ENCODE measurements around the gene ACKR3. TPM values are rescaled to one million over a fixed set of nuclear protein-coding genes. Genes with fewer than 3 reads are reported as not detected.

The ACKR3 gene
- total RNA-seq, 2 experiments from 2014 or later, result 1.2 to 2.4 TPM

DNA sequence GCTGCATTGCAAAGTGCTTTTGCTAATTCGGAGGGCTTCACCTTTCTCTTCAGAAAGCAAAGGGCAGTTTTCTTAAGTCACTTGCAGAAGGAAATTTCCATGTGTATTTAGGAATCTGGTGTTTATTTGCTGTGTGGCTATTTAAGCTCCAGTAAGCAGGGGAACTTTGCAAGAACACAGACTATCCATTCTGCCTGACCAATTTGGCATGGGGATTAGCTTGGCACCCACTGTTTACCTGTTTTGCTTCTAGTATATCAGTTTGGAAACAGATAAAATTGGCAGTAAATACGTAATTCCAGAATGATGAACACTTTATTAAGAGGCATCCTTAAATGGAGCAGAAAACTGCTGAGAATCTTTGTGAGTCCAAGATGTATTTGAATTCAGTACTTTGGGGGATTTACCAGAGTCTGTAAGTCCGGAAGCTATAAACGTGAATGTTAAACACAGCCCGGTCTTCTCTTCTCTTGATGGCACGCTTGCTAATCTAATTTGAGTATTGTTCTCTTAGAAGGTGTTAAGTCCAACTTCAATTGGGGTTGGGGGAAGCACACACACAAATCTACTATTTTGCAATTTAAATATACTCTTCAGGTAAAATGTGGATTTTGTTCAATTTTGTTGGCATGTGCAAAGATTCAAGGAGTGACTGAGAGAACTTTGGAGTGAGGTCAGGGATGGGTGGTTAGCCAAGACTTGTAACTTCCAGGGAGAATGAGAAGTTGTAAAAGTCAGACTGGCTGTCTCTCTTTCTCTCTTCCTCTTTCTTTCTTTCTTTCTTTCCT lies 650 bp downstream of the ACKR3 start:
- CTCF ChIA-PET, result interaction anchor here (0.8 to 6.7 kb wide), 15 partner anchors 9 to 217 kb away, joined by 3 to 114 read pairs (median 5); no protein-coding TSS in a partner anchor
- Mint-ChIP-seq H3K4me1 (peaks cover 17% of the 10 kb centered on the region), H3K27ac (no peak overlapping the region), H3K4me3 (no peak overlapping the region), H3K27me3 (no peaks in the 10 kb centered on the region), H3K9me3 (ENCODE audit: low read depth) (no peaks in the 10 kb centered on the region), H3K36me3 (ENCODE audit: low read depth) (no peaks in the 10 kb centered on the region)
- no peak for ATAC-seq
- no peak for DNase-seq
- POLR2A ChIA-PET, result interaction anchor here (0.5 kb wide), 1 partner anchor 52 kb away, joined by 4 read pairs; no protein-coding TSS in a partner anchor
- intact Hi-C loops (cut with DNase I, micrococcal nuclease), result no loop called here

GRCh38 chr2:236571145-236571544 lies 1.5 kb downstream of the ACKR3 start:
- no peak for ATAC-seq
- intact Hi-C loops (cut with DNase I, micrococcal nuclease), result no loop called here
- ChIA-PET CTCF (interaction anchor here (0.7 to 6.7 kb wide), 5 partner anchors 11 to 100 kb away, joined by 3 to 114 read pairs (median 4); no protein-coding TSS in a partner anchor), POLR2A (no interaction called here)
- no peak for DNase-seq
- Mint-ChIP-seq H3K36me3 (ENCODE audit: low read depth) (no peaks in the 10 kb centered on the region), H3K4me3 (no peak overlapping the region), H3K9me3 (ENCODE audit: low read depth) (no peaks in the 10 kb centered on the region), H3K27ac (no peak overlapping the region), H3K27me3 (no peaks in the 10 kb centered on the region), H3K4me1 (peaks cover 17% of the 10 kb centered on the region)

DNA sequence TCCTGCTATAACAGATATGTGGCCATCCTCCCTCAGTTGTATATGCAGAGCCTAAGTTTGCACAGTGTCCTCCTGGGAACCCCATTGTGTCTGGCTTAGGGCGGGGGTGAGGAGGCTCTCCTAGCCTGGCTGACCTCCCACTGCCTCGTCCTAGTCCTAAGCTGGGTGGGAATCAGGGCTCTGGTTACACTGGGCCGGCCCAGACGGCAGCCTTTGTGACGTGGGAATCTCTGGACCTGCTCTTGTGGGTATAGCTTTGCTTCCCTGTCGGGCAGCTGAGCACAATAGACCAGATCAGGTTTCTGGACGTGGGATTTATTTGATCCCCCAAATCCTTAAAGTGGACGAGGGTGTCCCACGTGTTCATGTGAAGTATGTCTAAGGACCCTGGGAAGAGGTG lies 2.9 kb downstream of the ACKR3 start:
- H3K9me3 Mint-ChIP-seq (ENCODE audit: low read depth), result no peaks in the 10 kb centered on the region
- DNase-seq (no peak), ATAC-seq (no peak)
- ChIA-PET CTCF (interaction anchor here (6.7 kb wide), 1 partner anchor 60 kb away, joined by 114 read pairs; no protein-coding TSS in a partner anchor), POLR2A (no interaction called here)
- no peak overlapping the region for H3K27ac Mint-ChIP-seq
- H3K36me3 Mint-ChIP-seq (ENCODE audit: low read depth), result no peaks in the 10 kb centered on the region
- intact Hi-C loops (cut with DNase I, micrococcal nuclease), result no loop called here
- H3K4me1 Mint-ChIP-seq, result peaks cover 17% of the 10 kb centered on the region
- H3K4me3 Mint-ChIP-seq, result no peak overlapping the region
- H3K27me3 Mint-ChIP-seq, result no peaks in the 10 kb centered on the region

DNA sequence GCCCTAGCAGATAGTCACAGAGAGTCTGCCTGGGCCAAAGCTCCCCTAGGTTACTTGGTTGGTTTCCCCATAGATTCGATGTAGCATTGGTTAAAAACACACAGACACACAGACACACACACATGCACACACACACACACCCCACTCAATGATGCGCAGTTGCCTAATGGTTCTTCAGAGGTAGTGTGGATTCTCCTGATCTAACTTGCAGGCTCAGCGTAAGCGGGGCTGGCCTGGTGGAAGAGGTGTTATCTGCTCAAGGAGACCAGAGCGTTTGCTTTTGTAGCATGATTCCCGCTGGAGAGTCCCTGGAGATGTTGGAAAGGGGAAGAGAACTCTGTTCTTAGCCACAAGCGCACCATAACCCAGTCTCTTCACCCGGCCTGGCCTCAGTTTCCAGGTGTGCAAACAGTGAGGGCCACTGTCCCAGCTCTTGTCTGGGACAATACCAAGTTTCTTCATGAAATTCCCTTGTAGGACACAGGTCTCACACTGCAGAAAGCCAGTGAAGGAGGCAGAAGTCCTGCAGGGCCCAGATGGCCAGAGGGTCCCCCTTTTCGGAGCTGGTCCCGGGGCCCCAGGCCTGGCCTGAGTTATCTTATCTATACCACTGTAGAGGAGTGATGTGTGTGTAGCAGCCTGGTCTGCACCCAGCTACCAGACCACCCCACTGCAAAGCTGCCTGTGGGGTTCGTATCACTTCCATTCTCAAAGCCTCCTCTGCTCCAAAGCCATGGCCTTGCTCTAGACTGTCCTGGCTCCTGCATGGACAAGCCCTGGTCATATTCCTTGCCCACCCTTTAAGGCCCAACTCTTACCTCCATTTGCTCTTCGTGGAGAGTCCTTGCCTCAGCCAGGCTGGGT lies 3.7 kb downstream of the ACKR3 start:
- DNase-seq (no peak), ATAC-seq (no peak)
- ChIA-PET CTCF (interaction anchor here (6.7 kb wide), 1 partner anchor 61 kb away, joined by 114 read pairs; no protein-coding TSS in a partner anchor), POLR2A (no interaction called here)
- Mint-ChIP-seq H3K27ac (no peak overlapping the region), H3K36me3 (ENCODE audit: low read depth) (no peaks in the 10 kb centered on the region), H3K4me3 (no peak overlapping the region), H3K27me3 (no peaks in the 10 kb centered on the region), H3K9me3 (ENCODE audit: low read depth) (no peaks in the 10 kb centered on the region), H3K4me1 (peaks cover 13% of the 10 kb centered on the region)
- intact Hi-C loops (cut with DNase I, micrococcal nuclease), result no loop called here

DNA sequence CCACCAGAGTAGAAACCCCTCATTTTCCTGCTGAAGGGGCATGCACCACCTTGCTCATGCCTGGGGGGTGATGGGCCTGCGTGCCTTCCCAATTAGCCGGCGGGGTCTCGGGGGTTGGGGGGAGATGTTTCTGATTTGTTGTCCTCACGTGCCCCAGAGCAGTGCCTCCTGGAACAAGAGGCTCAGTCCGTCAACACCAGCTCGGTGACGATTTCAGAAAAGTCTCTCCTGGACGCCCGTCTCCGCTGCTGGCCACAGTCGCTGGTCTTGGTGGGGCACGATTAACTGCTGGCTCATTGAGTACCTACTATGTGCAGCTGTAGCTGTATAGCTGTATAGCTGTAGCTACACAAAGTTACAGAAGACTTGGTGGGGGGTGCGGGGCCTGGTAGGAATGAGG lies 4.4 kb downstream of the ACKR3 start:
- no peak overlapping the region for H3K27ac Mint-ChIP-seq
- intact Hi-C loops (cut with DNase I, micrococcal nuclease), result no loop called here
- no peak overlapping the region for H3K4me3 Mint-ChIP-seq
- DNase-seq, result no peak
- ChIA-PET CTCF (no interaction called here), POLR2A (no interaction called here)
- H3K4me1 Mint-ChIP-seq, result peaks cover 9% of the 10 kb centered on the region
- H3K27me3 Mint-ChIP-seq, result no peaks in the 10 kb centered on the region
- H3K36me3 Mint-ChIP-seq (ENCODE audit: low read depth), result no peaks in the 10 kb centered on the region
- no peaks in the 10 kb centered on the region for H3K9me3 Mint-ChIP-seq (ENCODE audit: low read depth)
- no peak for ATAC-seq

- CTCF ChIA-PET, result no interaction called here
- no peak for ATAC-seq
Measured at GRCh38 chr2:236574424-236575145, 5.0 kb downstream of the ACKR3 start.

DNA sequence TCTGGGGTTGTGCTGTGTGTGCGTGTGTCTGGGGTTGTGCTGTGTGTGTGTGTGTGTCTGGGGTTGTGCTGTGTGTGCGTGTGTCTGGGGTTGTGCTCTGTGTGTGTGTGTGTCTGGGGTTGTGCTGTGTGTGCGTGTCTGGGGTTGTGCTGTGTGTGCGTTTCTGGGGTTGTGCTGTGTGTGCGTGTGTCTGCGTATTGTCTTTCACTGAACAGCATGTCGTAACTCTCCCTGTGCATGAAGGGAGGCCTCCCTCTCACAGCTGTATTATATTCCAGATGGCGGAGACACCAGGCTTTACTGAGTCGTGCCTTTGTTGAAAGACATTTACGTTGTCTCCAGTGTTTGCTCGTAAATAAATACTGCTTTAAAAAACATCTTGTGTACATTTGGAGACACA lies 5.9 kb downstream of the ACKR3 start:
- no peaks in the 10 kb centered on the region for H3K4me1 Mint-ChIP-seq
- H3K27ac Mint-ChIP-seq, result no peak overlapping the region
- ChIA-PET CTCF (interaction anchor here (1.2 kb wide), 1 partner anchor 222 kb away, joined by 4 read pairs; no protein-coding TSS in a partner anchor), POLR2A (no interaction called here)
- no peak for ATAC-seq
- intact Hi-C loops (cut with DNase I, micrococcal nuclease), result no loop called here
- no peaks in the 10 kb centered on the region for H3K27me3 Mint-ChIP-seq
- no peaks in the 10 kb centered on the region for H3K9me3 Mint-ChIP-seq (ENCODE audit: low read depth)
- DNase-seq, result no peak
- no peak overlapping the region for H3K4me3 Mint-ChIP-seq
- H3K36me3 Mint-ChIP-seq (ENCODE audit: low read depth), result peaks cover 4% of the 10 kb centered on the region

More at GRCh38 chr2:236574424-236575145, 5.0 kb downstream of the ACKR3 start:
- no peak for DNase-seq
- Mint-ChIP-seq H3K27me3 (no peaks in the 10 kb centered on the region), H3K4me3 (no peak overlapping the region), H3K4me1 (peaks cover 4% of the 10 kb centered on the region), H3K9me3 (ENCODE audit: low read depth) (no peaks in the 10 kb centered on the region), H3K27ac (no peak overlapping the region), H3K36me3 (ENCODE audit: low read depth) (no peaks in the 10 kb centered on the region)
- POLR2A ChIA-PET, result no interaction called here
- intact Hi-C loops (cut with DNase I, micrococcal nuclease), result no loop called here

- no peaks in the 10 kb centered on the region for H3K4me1 Mint-ChIP-seq
- no peak overlapping the region for H3K27ac Mint-ChIP-seq
- ChIA-PET POLR2A (no interaction called here), CTCF (interaction anchor here (1.2 kb wide), 1 partner anchor 223 kb away, joined by 4 read pairs; no protein-coding TSS in a partner anchor)
- ATAC-seq, result no peak
- no peaks in the 10 kb centered on the region for H3K9me3 Mint-ChIP-seq (ENCODE audit: low read depth)
- no peak for DNase-seq
- peaks cover 10% of the 10 kb centered on the region for H3K36me3 Mint-ChIP-seq (ENCODE audit: low read depth)
- intact Hi-C loops (cut with DNase I, micrococcal nuclease), result no loop called here
- H3K4me3 Mint-ChIP-seq, result no peak overlapping the region
- H3K27me3 Mint-ChIP-seq, result no peaks in the 10 kb centered on the region
Measured at GRCh38 chr2:236576087-236576486, 6.5 kb downstream of the ACKR3 start.

DNA sequence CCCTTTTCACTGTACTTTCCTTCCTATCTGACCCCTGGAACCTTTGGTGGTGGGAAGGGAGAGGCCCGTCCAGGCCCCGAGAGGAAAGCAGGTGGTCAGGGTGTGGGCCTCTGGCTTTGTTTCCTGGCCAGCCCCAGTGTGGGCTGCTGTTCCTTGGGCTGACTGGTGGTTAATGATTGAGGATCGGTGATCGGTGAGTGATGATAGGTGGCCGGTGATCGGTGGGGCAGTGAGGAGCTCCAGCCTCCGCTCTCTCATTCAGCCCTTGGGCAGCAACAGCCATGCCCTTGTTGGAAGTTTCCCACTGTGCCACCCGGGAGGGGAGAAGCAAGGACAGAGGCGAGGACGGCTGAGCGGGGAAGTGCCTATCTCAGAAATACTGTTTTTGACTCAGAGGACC lies 7.3 kb downstream of the ACKR3 start:
- no peak overlapping the region for H3K4me3 Mint-ChIP-seq
- intact Hi-C loops (cut with DNase I, micrococcal nuclease), result no loop called here
- ATAC-seq, result no peak
- H3K27ac Mint-ChIP-seq, result no peak overlapping the region
- ChIA-PET CTCF (interaction anchor here (1.2 to 1.6 kb wide), 2 partner anchors 64 to 223 kb away, joined by 4 to 6 read pairs; no protein-coding TSS in a partner anchor), POLR2A (no interaction called here)
- no peaks in the 10 kb centered on the region for H3K27me3 Mint-ChIP-seq
- no peaks in the 10 kb centered on the region for H3K4me1 Mint-ChIP-seq
- no peak for DNase-seq
- H3K36me3 Mint-ChIP-seq (ENCODE audit: low read depth), result peaks cover 14% of the 10 kb centered on the region
- no peaks in the 10 kb centered on the region for H3K9me3 Mint-ChIP-seq (ENCODE audit: low read depth)

DNA sequence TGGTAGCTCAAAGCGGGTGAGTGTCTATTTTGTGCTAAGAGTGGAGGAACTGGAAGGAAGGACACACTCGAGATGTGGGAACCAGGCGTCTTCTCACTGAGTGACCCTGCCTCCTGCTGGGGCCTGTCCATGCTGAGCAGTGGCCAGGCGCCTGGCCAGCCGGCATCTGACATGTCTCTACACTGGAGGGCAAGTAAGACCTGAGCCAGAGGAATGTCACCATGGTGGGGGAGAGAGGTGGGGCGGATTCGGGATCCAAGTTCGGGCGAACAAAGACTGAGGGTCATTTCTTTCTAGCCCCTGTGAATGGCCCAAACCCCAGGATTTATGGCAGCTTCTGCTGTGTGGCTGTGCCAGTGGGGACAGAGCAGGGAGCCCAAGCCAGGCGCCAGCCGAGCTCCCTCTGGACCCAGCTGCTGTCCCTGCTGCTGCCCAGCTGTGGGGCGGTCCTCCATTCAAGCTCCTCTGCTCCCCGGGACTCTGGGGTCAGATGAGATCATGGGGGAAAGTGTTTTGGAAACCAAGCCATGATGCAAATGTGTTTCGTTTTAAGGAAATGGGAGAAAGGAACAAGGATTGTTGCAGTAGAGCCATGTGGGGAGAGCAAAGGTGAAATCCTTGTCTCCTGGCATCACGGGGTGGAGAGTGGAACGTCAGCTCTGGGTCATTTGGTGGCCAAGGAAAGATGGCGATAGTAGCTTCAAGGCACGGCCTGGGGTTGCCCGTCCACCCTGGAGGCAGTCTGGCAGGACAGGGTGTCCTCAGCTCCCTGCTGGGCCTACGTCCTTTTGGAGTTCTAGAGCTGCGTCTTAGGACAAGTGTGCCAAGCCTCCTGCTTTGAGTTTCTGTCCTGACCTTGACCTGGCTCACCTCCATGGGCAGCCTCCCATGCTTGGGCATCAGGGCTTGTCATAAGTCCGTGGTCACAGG lies 8.1 kb downstream of the ACKR3 start:
- intact Hi-C loops (cut with DNase I, micrococcal nuclease), result no loop called here

More for the DNA sequence above, 8.1 kb downstream of the ACKR3 start:
- DNase-seq, result no peak
- Mint-ChIP-seq H3K27me3 (no peaks in the 10 kb centered on the region), H3K4me1 (no peaks in the 10 kb centered on the region), H3K27ac (no peak overlapping the region), H3K4me3 (no peak overlapping the region), H3K36me3 (ENCODE audit: low read depth) (peaks cover 14% of the 10 kb centered on the region), H3K9me3 (ENCODE audit: low read depth) (no peaks in the 10 kb centered on the region)
- ChIA-PET CTCF (interaction anchor here (0.6 to 1.6 kb wide), 3 partner anchors 10 to 65 kb away, joined by 3 to 6 read pairs (median 4); no protein-coding TSS in a partner anchor), POLR2A (interaction anchor here (0.6 kb wide), 1 partner anchor 44 kb away, joined by 3 read pairs; no protein-coding TSS in a partner anchor)
- no peak for ATAC-seq
